MCF 10A (cell line): ENCODE data around the gene LMF2. TPM values are rescaled to one million over a fixed set of nuclear protein-coding genes. Genes with fewer than 3 reads are reported as not detected.

ENCODE experiments used
- BruUV-seq: library from RNA; stranded (reverse); fragments of 400-500 nt; replicated peaks from 2 replicates; lab custom pipeline; 2021; lab: Mats Ljungman, UMichigan
- CTCF ChIA-PET: fragments of 300-600 bp; sonication (Branson Sonifier 250); formaldehyde crosslinking; extraction: SDS; loops from one replicate; lab custom pipeline; 2021; ENCODE audit warnings: antibody characterized with exemption, inconsistent platforms; lab: Yijun Ruan, JAX
- POLR2A ChIA-PET: fragments of 300-600, 350-650 bp; sonication (Branson Sonifier 250); formaldehyde crosslinking; extraction: SDS; loops from one replicate; lab custom pipeline; 2020; ENCODE audit warnings: antibody characterized with exemption, inconsistent platforms; lab: Yijun Ruan, JAX
- DNase-seq: peaks from one replicate; pipeline ENCODE4 v3.0.0-alpha.2; 2018; ENCODE audit not compliant: unreplicated experiment
- H3K27ac Mint-ChIP-seq: one replicate; pipeline ENCODE4 v1.8.0; 2022; ENCODE audit warnings: mild to moderate bottlenecking, low read depth, mixed read lengths; ENCODE audit not compliant: unreplicated experiment
- H3K27me3 Mint-ChIP-seq: one replicate; pipeline ENCODE4 v1.8.0; 2022; ENCODE audit warnings: mixed read lengths; ENCODE audit not compliant: insufficient read depth, unreplicated experiment
- H3K36me3 Mint-ChIP-seq: one replicate; pipeline ENCODE4 v1.8.0; 2022; ENCODE audit warnings: mild to moderate bottlenecking, moderate library complexity, mixed read lengths; ENCODE audit not compliant: insufficient read depth, unreplicated experiment
- H3K4me1 Mint-ChIP-seq: one replicate; pipeline ENCODE4 v1.8.0; 2022; ENCODE audit warnings: mixed read lengths; ENCODE audit not compliant: insufficient read depth, unreplicated experiment
- H3K4me3 Mint-ChIP-seq: one replicate; pipeline ENCODE4 v1.8.0; 2022; ENCODE audit warnings: mild to moderate bottlenecking, moderate library complexity, mixed read lengths; ENCODE audit not compliant: unreplicated experiment
- H3K9me3 Mint-ChIP-seq: one replicate; pipeline ENCODE4 v1.8.0; 2022; ENCODE audit warnings: mixed read lengths; ENCODE audit not compliant: unreplicated experiment
- CTCF ChIP-seq: fragments of 200-600 bp; IDR thresholded peaks from one replicate; pipeline ENCODE4 v1.8.0; 2022; ENCODE audit warnings: antibody characterized with exemption, mild to moderate bottlenecking; ENCODE audit not compliant: unreplicated experiment
- intact Hi-C: fragments of 100-400 bp; cut with micrococcal nuclease; formaldehyde crosslinking; loops from 2 replicates; pipeline ENCODE4 v1.14.1; 2022
- total RNA-seq: library from RNA; stranded (reverse); gene quantifications from 2 replicates; pipeline ENCODE4 v1.2.3, GENCODE V29; 2022

LMF2 gene
- total RNA-seq, 1 experiment from 2014 or later, result 50.9 TPM

- Mint-ChIP-seq H3K4me3 (peak overlapping the region; percentile 85), H3K36me3 (peaks cover 41% of the 10 kb centered on the region), H3K27me3 (no peaks in the 10 kb centered on the region), H3K27ac (peak overlapping the region; percentile 97), H3K9me3 (no peaks in the 10 kb centered on the region), H3K4me1 (peaks cover 22% of the 10 kb centered on the region)
- POLR2A ChIA-PET, result interaction anchor here (0.7 to 2.3 kb wide), 7 partner anchors 10 to 92 kb away, joined by 3 to 33 read pairs (median 7); partner anchors contain the start of genes KLHDC7B, LMF2, NCAPH2 and SYCE3
- no peak for TF ChIP-seq CTCF
- intact Hi-C loops, result loop anchor here (2.0 kb wide), 1 partner anchor 90 kb away; no protein-coding TSS in a partner anchor
- CTCF ChIA-PET, result no interaction called here
- no peak for DNase-seq
- no TSS peak for BruUV-seq
These were observed 23.0 kb upstream of the LMF2 start for GRCh38 chr22:50530580-50530876.

- TF ChIP-seq CTCF, result no peak
- peak within 1 kb of the TSS; percentile 97 for H3K27ac Mint-ChIP-seq
- H3K4me1 Mint-ChIP-seq, result peaks cover 22% of the 10 kb centered on the region
- H3K4me3 Mint-ChIP-seq, result peak within 1 kb of the TSS; percentile 85
- H3K27me3 Mint-ChIP-seq, result no peaks in the 10 kb centered on the region
- CTCF ChIA-PET, result no interaction called here
- H3K36me3 Mint-ChIP-seq, result peaks cover 46% of the 10 kb centered on the region
- no peaks in the 10 kb centered on the region for H3K9me3 Mint-ChIP-seq
- POLR2A ChIA-PET, result interaction anchor here (0.6 to 7.1 kb wide), 11 partner anchors 9 to 98 kb away, joined by 3 to 170 read pairs (median 9); partner anchors contain the start of genes ARSA, CHKB, KLHDC7B and LMF2
- intact Hi-C loops, result loop anchor here (2.0 to 5.0 kb wide), 2 partner anchors 52 to 91 kb away; partner anchors contain the start of gene CHKB
- DNase-seq, result peak; percentile 90
- no TSS peak for BruUV-seq
These were observed 22.5 kb upstream of the LMF2 start, which contains the start of gene TYMP for GRCh38 chr22:50529897-50530579. TSS of gene TYMP (minus strand) at chr22:50530012. CDS start at chr22:50529709, 303 bp downstream.

GRCh38 chr22:50529416-50529896, 22.0 kb upstream of the LMF2 start:
- no peak overlapping the region for H3K27ac Mint-ChIP-seq
- BruUV-seq, result TSS peak; percentile 29

More at GRCh38 chr22:50529416-50529896, 22.0 kb upstream of the LMF2 start:
- Mint-ChIP-seq H3K4me3 (peak overlapping the region; percentile 85), H3K4me1 (peaks cover 28% of the 10 kb centered on the region), H3K27me3 (no peaks in the 10 kb centered on the region), H3K36me3 (peaks cover 52% of the 10 kb centered on the region), H3K9me3 (no peaks in the 10 kb centered on the region)
- no peak for TF ChIP-seq CTCF
- CTCF ChIA-PET, result interaction anchor here (0.6 to 1.7 kb wide), 4 partner anchors 33 to 381 kb away, joined by 3 to 7 read pairs (median 4); partner anchors contain the start of gene SYCE3
- POLR2A ChIA-PET, result interaction anchor here (0.6 to 7.1 kb wide), 12 partner anchors 10 to 99 kb away, joined by 3 to 170 read pairs (median 9); partner anchors contain the start of genes ARSA, CHKB, KLHDC7B and LMF2
- intact Hi-C loops, result loop anchor here (5.0 kb wide), 1 partner anchor 53 kb away; the partner anchor contains the start of gene CHKB
- DNase-seq, result no peak
